Measurements from ENCODE around the gene CORO2B.

DNA sequence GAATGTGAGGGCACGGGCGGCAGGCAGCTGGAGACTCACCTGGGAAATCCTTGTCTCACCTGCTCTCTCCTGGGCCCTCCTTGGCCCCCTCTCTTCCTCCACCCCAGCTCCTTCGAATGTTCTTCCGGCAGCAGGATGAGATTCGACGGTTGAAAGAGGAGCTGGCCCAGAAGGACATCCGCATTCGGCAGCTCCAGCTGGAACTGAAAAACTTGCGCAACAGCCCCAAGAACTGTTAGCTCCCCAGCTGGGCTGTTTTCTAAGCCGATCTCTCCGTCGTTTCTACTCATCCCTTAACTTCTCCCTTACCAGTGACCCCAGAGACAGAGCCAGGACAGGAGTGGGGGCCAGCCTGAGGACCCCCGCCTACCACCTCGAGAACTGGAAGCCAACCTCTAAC lies 146.9 kb downstream of the CORO2B start:
- TF ChIP-seq, protein P1, sequence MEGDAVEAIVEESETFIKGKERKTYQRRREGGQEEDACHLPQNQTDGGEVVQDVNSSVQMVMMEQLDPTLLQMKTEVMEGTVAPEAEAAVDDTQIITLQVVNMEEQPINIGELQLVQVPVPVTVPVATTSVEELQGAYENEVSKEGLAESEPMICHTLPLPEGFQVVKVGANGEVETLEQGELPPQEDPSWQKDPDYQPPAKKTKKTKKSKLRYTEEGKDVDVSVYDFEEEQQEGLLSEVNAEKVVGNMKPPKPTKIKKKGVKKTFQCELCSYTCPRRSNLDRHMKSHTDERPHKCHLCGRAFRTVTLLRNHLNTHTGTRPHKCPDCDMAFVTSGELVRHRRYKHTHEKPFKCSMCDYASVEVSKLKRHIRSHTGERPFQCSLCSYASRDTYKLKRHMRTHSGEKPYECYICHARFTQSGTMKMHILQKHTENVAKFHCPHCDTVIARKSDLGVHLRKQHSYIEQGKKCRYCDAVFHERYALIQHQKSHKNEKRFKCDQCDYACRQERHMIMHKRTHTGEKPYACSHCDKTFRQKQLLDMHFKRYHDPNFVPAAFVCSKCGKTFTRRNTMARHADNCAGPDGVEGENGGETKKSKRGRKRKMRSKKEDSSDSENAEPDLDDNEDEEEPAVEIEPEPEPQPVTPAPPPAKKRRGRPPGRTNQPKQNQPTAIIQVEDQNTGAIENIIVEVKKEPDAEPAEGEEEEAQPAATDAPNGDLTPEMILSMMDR (conservative IDR thresholded peaks at IDR 0.05; ENCODE audit: low read depth in 2 of 2) = no peak
- no peak for TF ChIP-seq JUNB (IDR thresholded peaks at IDR 0.05; ENCODE audit: unreplicated experiment)
- TF ChIP-seq, protein P2, sequence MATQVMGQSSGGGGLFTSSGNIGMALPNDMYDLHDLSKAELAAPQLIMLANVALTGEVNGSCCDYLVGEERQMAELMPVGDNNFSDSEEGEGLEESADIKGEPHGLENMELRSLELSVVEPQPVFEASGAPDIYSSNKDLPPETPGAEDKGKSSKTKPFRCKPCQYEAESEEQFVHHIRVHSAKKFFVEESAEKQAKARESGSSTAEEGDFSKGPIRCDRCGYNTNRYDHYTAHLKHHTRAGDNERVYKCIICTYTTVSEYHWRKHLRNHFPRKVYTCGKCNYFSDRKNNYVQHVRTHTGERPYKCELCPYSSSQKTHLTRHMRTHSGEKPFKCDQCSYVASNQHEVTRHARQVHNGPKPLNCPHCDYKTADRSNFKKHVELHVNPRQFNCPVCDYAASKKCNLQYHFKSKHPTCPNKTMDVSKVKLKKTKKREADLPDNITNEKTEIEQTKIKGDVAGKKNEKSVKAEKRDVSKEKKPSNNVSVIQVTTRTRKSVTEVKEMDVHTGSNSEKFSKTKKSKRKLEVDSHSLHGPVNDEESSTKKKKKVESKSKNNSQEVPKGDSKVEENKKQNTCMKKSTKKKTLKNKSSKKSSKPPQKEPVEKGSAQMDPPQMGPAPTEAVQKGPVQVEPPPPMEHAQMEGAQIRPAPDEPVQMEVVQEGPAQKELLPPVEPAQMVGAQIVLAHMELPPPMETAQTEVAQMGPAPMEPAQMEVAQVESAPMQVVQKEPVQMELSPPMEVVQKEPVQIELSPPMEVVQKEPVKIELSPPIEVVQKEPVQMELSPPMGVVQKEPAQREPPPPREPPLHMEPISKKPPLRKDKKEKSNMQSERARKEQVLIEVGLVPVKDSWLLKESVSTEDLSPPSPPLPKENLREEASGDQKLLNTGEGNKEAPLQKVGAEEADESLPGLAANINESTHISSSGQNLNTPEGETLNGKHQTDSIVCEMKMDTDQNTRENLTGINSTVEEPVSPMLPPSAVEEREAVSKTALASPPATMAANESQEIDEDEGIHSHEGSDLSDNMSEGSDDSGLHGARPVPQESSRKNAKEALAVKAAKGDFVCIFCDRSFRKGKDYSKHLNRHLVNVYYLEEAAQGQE (IDR thresholded peaks at IDR 0.05; ENCODE audit: unreplicated experiment) = no peak
- no peak for TF ChIP-seq POLR2AphosphoS5 (IDR thresholded peaks at IDR 0.05; ENCODE audit: low read depth)
- no peak for TF ChIP-seq EZH2phosphoT487 (IDR thresholded peaks at IDR 0.05; ENCODE audit: unreplicated experiment)
- TF ChIP-seq ZNF331 (CRISPR knock-in tag; IDR thresholded peaks at IDR 0.05; ENCODE audit: low read depth) = no peak
- no peak for TF ChIP-seq CREB1 (CRISPR knock-in tag; IDR thresholded peaks at IDR 0.05; ENCODE audit: low read depth)
- TF ChIP-seq EZH2 (IDR thresholded peaks at IDR 0.05; ENCODE audit: low read depth, unreplicated experiment) = no peak

All from GM23338 (cell line).